CD14-positive monocyte (primary cell): ENCODE measurements around the gene MSL2. TPM values are rescaled to one million over a fixed set of nuclear protein-coding genes. Genes with fewer than 3 reads are reported as not detected.

Experiments used
- DNase-seq, 3 donors: peaks; one replicate each; pipeline ENCODE4 v3.0.0-alpha.2; 2011 to 2022
- H2AFZ ChIP-seq: 2 replicates; pipeline ENCODE4 v1.6.0; 2012; ENCODE audit warnings: mild to moderate bottlenecking, low read depth, low read length, inconsistent platforms; ENCODE audit not compliant: insufficient read depth, poor library complexity, severe bottlenecking
- H3K27ac ChIP-seq, 2 donors: 1 replicate in 1 of 2; 2 replicates in 1 of 2; pipeline ENCODE4 v1.5.1; 2012 to 2013; ENCODE audit warnings: low read length in 2 of 2, control low read depth in 1 of 2, inconsistent platforms in 1 of 2, low read depth in 1 of 2, mild to moderate bottlenecking in 1 of 2
- H3K27me3 ChIP-seq, 2 donors: one replicate each; pipeline versions ENCODE4 v1.6.0 to v1.6.1; 2011 to 2013; ENCODE audit warnings: low read length in 2 of 2; ENCODE audit not compliant: control insufficient read depth in 2 of 2, insufficient read depth in 2 of 2
- H3K36me3 ChIP-seq, 2 donors: replicated peaks in 1 of 2; 1 replicate in 1 of 2; 2 replicates in 1 of 2; pipeline versions ENCODE4 v1.5.1 to v1.6.1; 2012 to 2013; ENCODE audit warnings: low read length in 2 of 2, control low read depth in 1 of 2, inconsistent platforms in 1 of 2, mild to moderate bottlenecking in 1 of 2; ENCODE audit not compliant: insufficient read depth in 2 of 2, control insufficient read depth in 1 of 2
- H3K4me1 ChIP-seq, 2 donors: 1 replicate in 1 of 2; 2 replicates in 1 of 2; pipeline versions ENCODE4 v1.5.1 to v1.6.1; 2012 to 2013; ENCODE audit warnings: low read length in 2 of 2, control low read depth in 1 of 2, inconsistent platforms in 1 of 2, mild to moderate bottlenecking in 1 of 2, moderate library complexity in 1 of 2; ENCODE audit not compliant: insufficient read depth in 2 of 2, control insufficient read depth in 1 of 2
- H3K4me2 ChIP-seq: replicated peaks from 2 replicates; pipeline ENCODE3; 2012; ENCODE audit warnings: low read length, moderate library complexity, mild to moderate bottlenecking; ENCODE audit not compliant: poor library complexity, severe bottlenecking; ENCODE audit errors: extremely low read depth
- H3K4me3 ChIP-seq, 3 experiments: fragments of 200-600 bp in 1 of 3; sonication (generic) in 1 of 3; replicated peaks in 1 of 3; 1 replicate in 2 of 3; 2 replicates in 1 of 3; pipeline ENCODE4 v1.5.1; 2011 to 2013; ENCODE audit warnings: low read length in 3 of 3, mild to moderate bottlenecking in 3 of 3, control low read depth in 2 of 3, low read depth in 2 of 3, inconsistent platforms in 1 of 3, moderate library complexity in 1 of 3
- H3K79me2 ChIP-seq: 2 replicates; pipeline ENCODE4 v1.6.0; 2012; ENCODE audit warnings: mild to moderate bottlenecking, control low read depth, inconsistent platforms, low read length, moderate library complexity; ENCODE audit not compliant: insufficient read depth
- H3K9ac ChIP-seq: 2 replicates; pipeline ENCODE4 v1.6.0; 2017; ENCODE audit warnings: low read length, mild to moderate bottlenecking; ENCODE audit not compliant: insufficient read depth, poor library complexity, severe bottlenecking
- H3K9me3 ChIP-seq, 2 donors: replicated peaks in 1 of 2; 1 replicate in 1 of 2; 2 replicates in 1 of 2; pipeline versions ENCODE4 v1.5.1 to v1.6.1; 2012 to 2013; ENCODE audit warnings: low read length in 2 of 2, control low read depth in 1 of 2; ENCODE audit not compliant: control insufficient read depth in 1 of 2, insufficient read depth in 1 of 2
- H4K20me1 ChIP-seq: 2 replicates; pipeline ENCODE4 v1.6.0; 2012; ENCODE audit warnings: mild to moderate bottlenecking, low read length, control low read depth, moderate library complexity; ENCODE audit not compliant: insufficient read depth
- H3K27ac Mint-ChIP-seq, 7 donors: one replicate each; pipeline ENCODE4 v1.8.0; 2020; ENCODE audit warnings: mild to moderate bottlenecking in 7 of 7, mixed read lengths in 7 of 7, moderate library complexity in 6 of 7, inconsistent platforms in 2 of 7
- H3K27me3 Mint-ChIP-seq, 3 donors: one replicate each; pipeline ENCODE4 v1.8.0; 2021 to 2022; ENCODE audit warnings: low read depth in 3 of 3, mild to moderate bottlenecking in 3 of 3, mixed read lengths in 3 of 3, moderate library complexity in 3 of 3, inconsistent platforms in 1 of 3
- H3K36me3 Mint-ChIP-seq, 2 donors: one replicate each; pipeline ENCODE4 v1.8.0; 2020; ENCODE audit warnings: mixed read lengths in 2 of 2, inconsistent platforms in 1 of 2, mild to moderate bottlenecking in 1 of 2
- H3K4me1 Mint-ChIP-seq: one replicate; pipeline ENCODE4 v1.8.0; 2020; ENCODE audit warnings: mild to moderate bottlenecking, mixed read lengths
- H3K4me3 Mint-ChIP-seq, 2 donors: one replicate each; pipeline ENCODE4 v1.8.0; 2020; ENCODE audit warnings: mild to moderate bottlenecking in 2 of 2, mixed read lengths in 2 of 2, moderate library complexity in 1 of 2
- H3K9me3 Mint-ChIP-seq, 7 donors: one replicate each; pipeline ENCODE4 v1.8.0; 2020 to 2022; ENCODE audit warnings: mixed read lengths in 7 of 7, mild to moderate bottlenecking in 6 of 7, moderate library complexity in 6 of 7, inconsistent platforms in 2 of 7
- WGBS: methylation state at CpG from one replicate; pipeline ENCODE4 v1.1.5; 2013; ENCODE audit warnings: missing lambda C conversion rate; ENCODE audit not compliant: insufficient coverage; 5-methylcytosine and 5-hydroxymethylcytosine counted together
- intact Hi-C, 2 donors: fragments of 100-400 bp; cut with micrococcal nuclease; formaldehyde crosslinking; loops; one replicate each; pipeline versions ENCODE4 v1.15.0 to v1.15.1; 2023
- polyA plus RNA-seq, 3 donors: library from polyadenylated mRNA; depleted of rRNA in 1 of 3; unstranded in 2 of 3; stranded (reverse) in 1 of 3; fragments of 300-500 nt in 2 of 3; fragments of >200 nt in 1 of 3; fragmentation: Illumina TruSeq in 2 of 3; gene quantifications; 1 replicate in 2 of 3; 2 replicates in 1 of 3; pipeline ENCODE4 v1.2.3, GENCODE V29; 2012 to 2021
- TF ChIP-seq, protein P1 (sequence below): fragments of 200-600 bp; IDR thresholded peaks from one replicate; pipeline ENCODE4 v1.8.0; 2022; ENCODE audit warnings: antibody characterized with exemption, mild to moderate bottlenecking

The MSL2 gene
- polyA plus RNA-seq, 3 donors = 13.3 to 25.5 (median 15.9) TPM

DNA sequence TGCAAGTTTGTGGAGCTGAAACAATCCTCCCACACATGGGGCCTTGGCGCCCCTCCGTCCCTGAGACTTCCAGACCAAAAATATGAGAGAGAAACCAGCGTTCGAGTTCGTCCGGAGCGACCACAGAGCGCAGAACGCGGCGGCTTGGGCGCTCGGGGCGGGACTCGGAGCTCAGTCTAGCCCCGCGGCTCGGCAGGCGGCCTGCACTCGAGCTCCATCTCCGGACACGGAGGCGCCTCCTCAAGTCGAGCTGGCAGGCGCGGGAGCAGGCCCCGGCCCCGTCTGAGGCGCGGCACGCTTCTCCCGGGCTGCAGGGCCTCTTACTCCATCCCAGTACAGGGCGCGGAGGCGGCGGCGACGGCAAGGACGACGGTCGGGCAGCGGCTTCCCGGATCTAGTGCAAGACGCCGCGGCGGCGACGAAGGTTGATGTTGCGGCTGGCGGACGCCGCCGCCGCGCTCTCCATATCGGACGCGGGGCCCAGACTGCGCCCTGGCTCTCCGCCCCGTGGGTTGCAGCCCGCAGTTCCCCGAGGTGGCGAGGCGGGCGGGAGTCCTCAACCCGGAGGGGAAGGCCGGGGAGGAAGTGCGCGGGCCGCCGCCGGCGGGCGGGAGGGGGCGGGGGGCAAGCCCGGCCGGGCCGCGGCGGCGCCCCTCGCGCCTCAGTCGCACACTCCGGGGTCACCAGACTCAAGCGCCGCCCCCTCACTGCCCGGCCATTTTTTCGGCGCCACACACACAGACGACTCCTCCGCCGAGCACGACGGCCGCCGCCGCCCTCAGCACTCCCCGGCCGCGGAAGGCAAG, 674 bp downstream of the MSL2 start:
- peak overlapping the region; percentile 91 to 94 for H3K27ac ChIP-seq
- peak overlapping the region; percentile 94 to 99 for H3K4me3 Mint-ChIP-seq
- H2AFZ ChIP-seq = peak overlapping the region; percentile 94

More for the DNA sequence above, 674 bp downstream of the MSL2 start:
- Mint-ChIP-seq H3K9me3 (peaks cover 0 to 5% (median 3%) of the 10 kb centered on the region in 7 donors), H3K4me1 (peaks cover 49% of the 10 kb centered on the region), H3K36me3 (peaks cover 6% of the 10 kb centered on the region in 2 donors), H3K27me3 (peaks cover 0 to 2% (median 2%) of the 10 kb centered on the region in 3 donors), H3K27ac (peak overlapping the region; percentile 94 to 98 (median 97))
- DNase-seq = peak; percentile 70 to 86 (median 80)
- intact Hi-C loops = loop anchor here (5.0 to 10.0 kb wide), 3 partner anchors 52 to 669 kb away; partner anchors contain the start of gene NCK1 (in 1 of the 2)
- no peaks in the 10 kb centered on the region for H3K27me3 ChIP-seq
- H3K79me2 ChIP-seq = peaks cover 65% of the 10 kb centered on the region
- WGBS = under 1% methylated on average over 103 of the region's 103 CpGs
- peak overlapping the region; percentile 96 for H3K9ac ChIP-seq
- H3K4me3 ChIP-seq = peak overlapping the region; percentile 92 to 99 (median 94)
- H3K4me2 ChIP-seq = peak overlapping the region; percentile 85
- H3K36me3 ChIP-seq = no peaks in the 10 kb centered on the region
- H3K9me3 ChIP-seq = no peaks in the 10 kb centered on the region
- TF ChIP-seq, protein P1, sequence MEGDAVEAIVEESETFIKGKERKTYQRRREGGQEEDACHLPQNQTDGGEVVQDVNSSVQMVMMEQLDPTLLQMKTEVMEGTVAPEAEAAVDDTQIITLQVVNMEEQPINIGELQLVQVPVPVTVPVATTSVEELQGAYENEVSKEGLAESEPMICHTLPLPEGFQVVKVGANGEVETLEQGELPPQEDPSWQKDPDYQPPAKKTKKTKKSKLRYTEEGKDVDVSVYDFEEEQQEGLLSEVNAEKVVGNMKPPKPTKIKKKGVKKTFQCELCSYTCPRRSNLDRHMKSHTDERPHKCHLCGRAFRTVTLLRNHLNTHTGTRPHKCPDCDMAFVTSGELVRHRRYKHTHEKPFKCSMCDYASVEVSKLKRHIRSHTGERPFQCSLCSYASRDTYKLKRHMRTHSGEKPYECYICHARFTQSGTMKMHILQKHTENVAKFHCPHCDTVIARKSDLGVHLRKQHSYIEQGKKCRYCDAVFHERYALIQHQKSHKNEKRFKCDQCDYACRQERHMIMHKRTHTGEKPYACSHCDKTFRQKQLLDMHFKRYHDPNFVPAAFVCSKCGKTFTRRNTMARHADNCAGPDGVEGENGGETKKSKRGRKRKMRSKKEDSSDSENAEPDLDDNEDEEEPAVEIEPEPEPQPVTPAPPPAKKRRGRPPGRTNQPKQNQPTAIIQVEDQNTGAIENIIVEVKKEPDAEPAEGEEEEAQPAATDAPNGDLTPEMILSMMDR = no peak
- H3K4me1 ChIP-seq = peaks cover 39 to 54% of the 10 kb centered on the region in 2 donors
- H4K20me1 ChIP-seq = peaks cover 51% of the 10 kb centered on the region
